ENCODE data around the gene FAAP20.
"Not testable (repeated sequence)": the region's sequence is repeated elsewhere in the genome, so short reads cannot be mapped to it uniquely, and the experiment has no call there.

FAAP20 gene

DNA sequence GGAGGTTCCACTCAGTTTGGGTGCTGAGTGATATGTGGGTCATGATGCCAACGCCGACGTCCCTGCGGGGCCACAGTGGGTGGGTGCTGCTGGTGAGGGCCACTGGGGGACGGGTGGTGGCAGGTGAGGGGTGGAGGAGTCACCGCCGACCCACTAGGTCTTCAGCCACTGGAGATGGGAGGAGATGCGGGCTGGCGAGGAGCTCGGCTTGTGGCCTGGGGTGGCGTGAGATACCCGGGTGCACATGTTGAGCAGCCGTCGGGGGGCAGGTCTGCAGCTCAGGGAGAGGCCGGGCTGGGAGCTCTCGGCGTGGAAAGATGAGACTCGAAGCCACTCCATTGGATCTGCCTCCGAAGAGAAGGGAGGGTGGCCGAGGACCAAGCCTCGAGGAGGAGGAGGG lies 40.5 kb downstream of the FAAP20 start:
- DNase-seq: no peak

DNA sequence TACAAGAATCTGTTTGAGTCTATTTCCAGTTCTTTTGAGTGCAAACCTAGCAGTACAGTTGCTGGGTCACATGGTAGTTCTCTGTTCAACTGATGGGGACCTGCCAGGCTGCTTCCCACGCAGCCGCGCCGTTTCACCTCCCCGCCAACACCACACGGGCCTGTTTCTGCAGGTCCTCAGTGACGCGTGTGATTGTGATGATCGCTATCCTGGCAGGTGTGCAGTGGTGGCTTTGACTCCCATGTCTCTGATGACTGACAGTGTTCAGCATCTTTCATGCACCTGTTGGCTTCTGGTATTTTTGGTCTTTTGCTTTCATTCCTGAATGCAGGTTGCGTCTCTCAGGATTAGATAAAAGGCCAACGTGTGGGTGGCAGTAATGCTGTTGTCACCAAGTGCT lies 41.6 kb downstream of the FAAP20 start:
- DNase-seq: no peak

DNA sequence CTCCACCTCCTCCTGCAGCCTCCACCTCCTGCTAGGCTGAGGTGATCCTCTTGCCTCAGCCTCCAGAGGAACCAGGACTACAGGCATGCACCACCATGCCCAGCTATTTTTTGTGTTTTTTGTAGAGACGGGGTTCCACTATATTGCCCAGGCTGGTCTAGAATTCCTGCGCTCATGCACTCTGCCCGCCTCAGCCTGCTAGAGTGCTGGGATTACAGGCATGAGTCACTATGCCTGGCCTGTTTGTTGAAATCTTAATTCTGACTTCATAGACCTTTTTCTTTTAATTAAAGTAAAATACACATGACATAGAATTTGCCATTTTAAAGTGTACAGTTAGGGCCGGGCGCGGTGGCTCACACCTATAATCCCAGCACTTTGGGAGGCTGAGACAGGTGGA lies 42.7 kb downstream of the FAAP20 start:
- no peak for DNase-seq

DNA sequence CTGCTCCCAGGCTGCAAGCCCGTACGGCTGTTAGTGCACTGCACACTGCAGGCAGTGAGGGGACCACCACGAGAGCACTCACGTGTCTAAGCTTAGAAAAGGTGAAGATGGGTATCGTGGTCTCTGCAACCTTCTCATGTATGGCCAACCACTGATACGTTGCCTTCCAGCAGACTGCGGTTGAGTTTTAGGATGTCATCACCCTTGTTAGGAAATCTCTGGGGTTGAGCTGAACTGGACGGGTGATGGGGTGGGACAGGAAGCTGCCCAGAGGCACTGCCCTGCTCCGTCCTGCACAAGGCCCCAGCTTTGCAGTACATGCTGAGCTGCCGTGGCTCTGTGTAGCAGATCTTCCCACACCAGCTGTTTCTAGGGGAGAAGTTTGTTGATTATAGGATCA lies 43.3 kb downstream of the FAAP20 start:
- peak; percentile 65 to 83 for DNase-seq

DNA sequence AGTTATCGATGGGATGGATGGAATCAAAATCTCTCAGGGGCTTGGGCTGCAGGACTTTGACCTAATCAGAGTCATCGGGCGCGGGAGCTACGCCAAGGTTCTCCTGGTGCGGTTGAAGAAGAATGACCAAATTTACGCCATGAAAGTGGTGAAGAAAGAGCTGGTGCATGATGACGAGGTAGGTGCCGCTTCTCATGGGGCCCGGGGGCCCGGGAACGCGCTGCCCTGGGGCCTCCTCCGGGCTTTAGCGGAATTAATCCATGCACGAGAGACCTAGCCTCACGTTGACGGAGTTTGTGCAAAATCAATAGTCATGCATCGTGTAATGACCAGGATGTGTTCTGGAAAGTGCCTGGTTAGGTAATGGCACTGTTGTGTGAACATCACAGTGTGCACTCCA lies 43.8 kb downstream of the FAAP20 start:
- DNase-seq: no peak

DNA sequence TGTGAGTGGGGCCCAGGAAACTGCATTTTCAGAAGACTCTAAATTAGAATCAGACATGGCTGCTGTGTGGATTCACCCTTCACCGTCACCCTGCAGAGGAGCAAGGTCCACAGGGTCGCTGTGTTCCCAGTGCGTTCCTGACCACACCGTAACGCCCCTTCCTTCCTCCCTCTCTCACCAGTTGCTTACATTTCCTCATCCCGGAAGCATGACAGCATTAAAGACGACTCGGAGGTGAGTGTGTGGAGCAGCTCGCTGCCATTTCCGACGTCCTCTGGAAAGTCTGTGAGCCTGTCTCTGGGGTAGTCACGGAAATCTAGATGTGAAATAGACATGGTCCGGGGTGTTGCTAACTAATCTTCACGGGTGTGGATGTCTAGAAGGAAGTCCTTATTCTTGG lies 45.9 kb downstream of the FAAP20 start:
- no peak for DNase-seq

DNA sequence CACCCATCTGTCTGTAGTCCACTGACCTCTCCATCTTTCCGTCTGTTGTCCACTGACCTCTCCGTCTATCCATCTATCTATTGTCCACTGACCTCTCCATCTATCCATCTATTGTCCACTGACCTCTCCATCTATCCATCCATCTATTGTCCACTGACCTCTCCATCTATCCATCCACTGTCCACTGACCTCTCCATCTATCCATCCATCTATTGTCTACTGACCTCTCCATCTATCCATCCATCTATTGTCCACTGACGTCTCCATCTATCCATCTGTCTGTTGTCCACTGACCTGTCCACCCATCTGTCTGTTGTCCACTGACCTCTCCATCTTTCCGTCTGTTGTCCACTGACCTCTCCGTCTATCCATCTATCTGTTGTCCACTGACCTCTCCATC lies 46.7 kb downstream of the FAAP20 start:
- DNase-seq: not testable (repeated sequence)

DNA sequence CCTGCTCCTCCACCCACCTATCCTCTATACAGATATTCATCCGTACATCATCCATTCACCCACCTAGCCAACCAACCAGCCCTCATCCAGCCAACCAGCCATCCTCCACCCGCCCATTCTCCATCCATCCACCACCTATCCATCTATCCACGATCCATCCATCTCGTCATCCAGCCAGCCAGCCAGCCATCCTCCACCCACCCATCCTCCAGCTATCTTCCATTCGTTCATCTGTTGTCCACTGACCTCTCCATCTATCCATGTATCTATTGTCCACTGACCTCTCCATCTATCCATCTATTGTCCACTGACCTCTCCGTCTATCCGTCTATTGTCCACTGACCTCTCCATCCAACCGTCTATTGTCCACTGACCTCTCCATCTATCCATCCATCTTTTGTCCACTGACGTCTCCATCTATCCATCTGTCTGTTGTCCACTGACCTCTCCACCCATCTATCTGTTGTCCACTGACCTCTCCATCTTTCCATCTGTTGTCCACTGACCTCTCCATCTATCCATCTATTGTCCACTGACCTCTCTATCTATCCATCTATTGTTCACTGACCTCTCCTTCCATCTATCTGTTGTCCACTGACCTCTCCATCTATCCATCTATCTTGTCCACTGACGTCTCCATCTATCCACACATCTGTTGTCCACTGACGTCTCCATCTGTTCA lies 47.6 kb downstream of the FAAP20 start:
- DNase-seq: no peak

DNA sequence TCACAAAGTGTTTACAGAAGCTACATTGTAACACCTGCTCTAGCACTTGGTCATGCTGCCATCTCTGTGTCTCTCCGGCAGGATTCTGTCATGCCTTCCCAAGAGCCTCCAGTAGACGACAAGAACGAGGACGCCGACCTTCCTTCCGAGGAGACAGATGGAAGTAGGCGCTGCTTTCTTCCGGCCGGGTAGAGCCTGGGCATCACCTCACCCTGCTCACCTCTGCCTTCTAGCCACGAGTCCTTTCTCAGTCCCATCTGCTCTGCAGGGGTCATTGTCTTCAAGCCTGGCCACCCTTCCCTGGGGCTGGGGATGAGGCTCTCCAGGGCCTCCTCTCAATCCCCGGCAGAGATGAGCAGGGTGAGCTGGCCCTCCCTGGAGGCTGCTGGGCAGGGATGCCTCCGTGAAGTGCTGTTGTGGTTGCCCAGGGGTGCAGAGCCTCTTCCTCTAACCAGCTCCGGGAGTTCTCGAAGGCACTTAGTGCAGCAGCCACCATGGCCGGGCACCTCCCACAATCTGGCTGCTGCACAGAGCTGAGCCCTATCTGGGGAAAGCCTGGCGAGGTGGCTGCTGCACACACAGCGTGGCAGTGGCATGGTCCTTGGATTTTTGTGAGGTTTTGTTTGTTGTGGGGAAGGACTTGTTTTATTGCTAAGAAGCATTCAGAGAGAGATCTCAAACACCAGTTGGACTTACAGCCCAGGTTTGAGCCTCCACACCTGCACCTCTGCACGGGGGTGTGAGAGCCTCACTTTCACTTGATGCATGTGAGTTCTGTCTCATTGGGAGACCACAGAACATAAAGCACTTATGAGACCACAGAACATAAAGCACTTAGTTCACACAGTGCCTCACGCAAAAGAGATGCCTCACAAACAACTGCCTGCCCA lies 48.4 kb downstream of the FAAP20 start:
- no peak for DNase-seq

DNA sequence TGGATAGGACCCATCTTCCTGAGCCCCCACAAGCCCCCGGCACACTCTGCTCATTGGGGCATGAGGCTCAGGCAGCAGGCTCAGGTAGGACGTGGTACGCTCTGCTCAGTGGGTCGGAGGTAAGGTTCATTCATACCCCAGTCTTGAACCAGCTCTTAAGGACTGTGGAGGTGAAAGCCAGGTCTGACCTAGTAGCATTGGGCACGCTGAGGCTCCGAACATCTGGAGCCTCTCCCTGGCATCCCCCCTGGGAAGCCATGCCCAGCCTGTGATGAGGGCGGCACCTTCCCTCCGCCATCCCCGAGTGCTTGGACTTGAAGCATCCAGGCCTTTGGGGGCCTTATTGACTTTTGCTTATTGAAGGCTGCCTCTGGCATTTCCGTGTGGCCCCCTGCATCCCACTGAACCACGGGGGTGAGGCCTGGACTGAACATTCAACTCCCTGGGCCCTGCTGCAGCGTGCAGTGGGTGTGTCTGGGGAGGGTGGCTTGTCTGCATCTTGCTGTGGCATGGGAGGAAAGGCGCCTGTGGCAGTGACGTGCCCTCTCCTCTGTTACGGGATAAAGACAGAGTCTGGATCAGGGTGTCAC lies 50.0 kb downstream of the FAAP20 start:
- no peak for DNase-seq

DNA sequence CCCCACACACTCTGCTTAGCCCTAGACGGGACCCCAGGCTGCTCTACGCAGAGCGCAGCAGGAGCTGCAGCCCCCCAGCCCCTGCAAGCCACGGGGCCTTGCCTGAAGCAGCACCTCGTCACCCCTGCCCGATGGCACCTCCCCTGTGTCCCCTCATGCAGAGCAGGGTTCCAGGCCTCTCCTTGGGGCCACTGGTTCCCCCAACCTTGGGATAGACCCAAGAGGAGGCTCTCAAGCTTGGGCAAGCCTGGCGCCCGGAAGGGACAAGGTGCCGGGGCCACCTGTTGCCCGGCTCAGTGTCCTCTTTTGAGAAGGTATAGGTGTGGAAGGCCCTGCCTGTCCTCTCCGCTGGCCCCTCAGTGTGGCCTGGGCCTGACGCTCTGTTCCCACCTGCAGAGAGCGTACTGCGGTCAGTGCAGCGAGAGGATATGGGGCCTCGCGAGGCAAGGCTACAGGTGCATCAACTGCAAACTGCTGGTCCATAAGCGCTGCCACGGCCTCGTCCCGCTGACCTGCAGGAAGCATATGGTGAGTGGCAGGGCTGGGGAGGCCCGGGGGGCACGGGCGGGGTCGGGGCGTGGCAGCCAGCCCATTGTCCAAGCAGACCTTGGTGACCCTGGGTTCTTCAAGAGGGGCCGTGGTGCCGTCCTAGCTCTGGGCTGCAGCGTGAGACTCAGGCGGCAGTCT lies 50.6 kb downstream of the FAAP20 start:
- DNase-seq: no peak

DNA sequence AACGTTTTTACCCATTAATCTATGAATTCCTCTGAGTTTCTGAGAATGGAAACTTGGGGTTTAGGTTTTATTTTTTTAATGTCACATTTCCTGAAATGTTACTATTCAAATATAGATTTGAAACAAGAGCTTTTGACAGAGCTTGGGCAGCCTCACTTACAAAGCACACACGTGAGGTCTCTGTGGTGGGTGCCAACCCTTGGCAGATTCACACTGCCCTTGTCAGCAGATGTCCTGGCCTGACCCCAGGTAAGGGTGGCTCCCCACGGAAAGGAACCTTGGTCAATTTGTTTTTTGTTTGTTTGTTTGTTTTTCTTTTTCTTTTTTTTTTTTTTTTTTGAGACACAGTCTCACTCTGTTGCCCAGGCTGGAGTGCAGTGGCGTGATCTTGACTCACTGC lies 53.5 kb downstream of the FAAP20 start:
- DNase-seq: no peak

All from AML-193 (cell line).